ENCODE results near the gene SLCO3A1.
A peak's percentile ranks its signal among the peaks of the same experiment; 100 is the strongest.

SLCO3A1 gene

GRCh38 chr15:91885054-91885453, 31.5 kb downstream of the SLCO3A1 start:
- no peak for DNase-seq

DNA sequence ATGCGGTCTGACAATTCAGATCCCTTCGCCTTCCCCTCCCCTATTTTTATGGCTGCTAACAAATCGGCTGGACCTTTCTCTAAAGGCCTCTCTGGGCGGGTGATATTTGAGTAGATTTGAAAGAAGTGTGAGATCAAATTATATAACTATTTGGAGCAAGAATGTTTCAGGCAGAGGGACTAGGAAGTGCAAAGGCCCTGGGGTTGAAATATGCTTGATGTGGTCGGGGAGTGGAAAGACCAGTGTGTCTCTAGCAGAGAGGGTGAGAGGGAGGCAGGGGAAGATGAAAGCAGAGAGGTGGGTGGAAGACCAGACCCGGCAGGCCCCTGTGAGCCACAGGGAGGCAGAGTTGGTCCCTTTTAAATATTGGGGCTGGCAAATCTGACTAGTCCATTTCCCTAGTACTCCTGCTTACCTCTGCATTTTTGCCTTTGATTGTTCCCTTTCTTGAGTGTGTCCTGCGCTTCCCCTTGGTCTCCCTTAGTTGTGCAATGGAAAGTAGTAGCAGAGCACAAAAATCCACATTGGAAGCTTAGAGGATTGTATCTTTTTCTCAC, 32.3 kb downstream of the SLCO3A1 start:
- DNase-seq = no peak

DNA sequence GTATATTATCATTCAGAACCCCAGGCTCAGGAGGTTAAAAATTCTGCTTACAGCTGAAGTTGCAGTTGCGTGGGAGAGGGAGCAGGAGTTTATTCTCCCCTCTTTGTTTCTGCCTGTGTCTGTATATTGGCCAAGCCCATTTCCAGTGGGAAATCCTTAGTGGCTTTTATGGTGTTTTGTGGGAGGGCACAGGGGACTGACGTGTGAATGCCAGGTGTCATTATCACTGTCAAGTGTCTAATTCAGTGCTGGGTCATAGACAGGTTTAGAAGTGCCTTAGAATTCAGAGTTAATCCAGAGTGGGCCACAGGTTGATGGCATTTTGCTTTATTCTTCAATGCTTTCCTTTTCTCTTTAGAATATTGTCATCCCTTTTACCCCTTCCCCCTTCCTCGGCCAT, 33.4 kb downstream of the SLCO3A1 start:
- peak in 1 of 2 donors; percentile 55 for DNase-seq

GRCh38 chr15:91887321-91887720, 33.8 kb downstream of the SLCO3A1 start:
- peak; percentile 88 to 93 for DNase-seq

GRCh38 chr15:91887921-91888373, 34.4 kb downstream of the SLCO3A1 start:
- peak; percentile 47 to 81 for DNase-seq

- DNase-seq = no peak
These were observed 35.8 kb downstream of the SLCO3A1 start for GRCh38 chr15:91889111-91889815.

- no peak for DNase-seq
These were observed 37.1 kb downstream of the SLCO3A1 start for GRCh38 chr15:91890614-91891013.

- DNase-seq = no peak
These were observed 37.6 kb downstream of the SLCO3A1 start for GRCh38 chr15:91891101-91891500.

GRCh38 chr15:91891788-91892345, 38.4 kb downstream of the SLCO3A1 start:
- DNase-seq = no peak

DNA sequence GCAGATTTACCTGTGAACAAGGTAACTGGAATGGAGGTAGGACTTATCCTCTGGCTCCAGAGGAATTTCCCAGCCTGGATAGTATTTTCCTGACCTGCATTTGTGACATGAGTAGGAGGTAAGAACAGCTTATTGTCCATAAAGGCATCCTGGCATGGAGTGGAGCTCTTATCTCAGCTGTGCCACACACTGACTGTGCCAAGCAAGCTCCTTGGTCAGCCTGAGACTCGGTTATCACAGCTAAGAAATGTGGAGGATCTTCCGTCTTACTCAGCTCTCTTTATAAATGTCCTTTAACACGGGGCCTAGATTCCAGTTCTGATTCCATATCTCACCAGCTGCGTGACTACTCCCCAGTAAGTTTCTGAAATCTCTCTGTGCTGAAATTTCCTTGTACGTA, 38.9 kb downstream of the SLCO3A1 start:
- DNase-seq = no peak

DNA sequence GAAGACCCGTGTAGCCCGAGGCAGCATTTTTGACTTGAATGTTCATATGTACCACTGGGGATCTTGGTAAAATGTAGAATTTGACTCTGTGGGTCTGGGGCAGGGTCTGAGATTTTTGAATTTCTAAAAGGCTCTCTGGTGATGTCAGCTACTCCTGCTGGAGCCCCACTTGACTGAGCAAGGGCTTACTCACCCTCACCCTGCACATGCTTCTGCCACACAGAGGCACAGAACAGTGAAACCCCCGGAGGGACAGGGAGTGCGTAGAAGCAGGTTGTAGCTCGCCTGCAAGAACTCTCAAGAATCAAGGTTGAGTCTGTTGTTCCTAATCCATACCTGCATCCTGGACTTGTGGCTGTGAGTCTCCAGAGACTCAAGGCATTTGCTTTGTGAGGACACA, 41.1 kb downstream of the SLCO3A1 start:
- no peak for DNase-seq

DNA sequence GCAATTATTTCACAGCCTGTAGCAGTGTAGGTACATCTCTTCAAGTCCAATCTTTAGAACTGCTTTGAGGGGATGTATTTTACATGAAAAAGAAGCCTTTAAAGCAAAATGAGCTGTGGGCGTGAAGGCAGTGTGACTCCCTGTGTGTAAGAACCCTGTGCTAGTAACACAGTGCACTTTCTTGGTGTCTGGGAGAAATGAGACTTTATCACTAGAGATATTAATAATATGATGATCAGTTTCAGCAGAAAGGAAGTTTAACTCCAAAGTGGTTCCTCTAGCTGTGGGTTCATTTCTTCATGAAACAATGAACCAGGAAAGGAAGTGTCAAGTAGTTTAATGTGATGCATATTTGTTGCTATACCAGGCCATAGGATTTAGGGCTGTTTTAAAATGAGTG, 41.5 kb downstream of the SLCO3A1 start:
- DNase-seq = no peak

GRCh38 chr15:91896341-91897055, 43.0 kb downstream of the SLCO3A1 start:
- DNase-seq = no peak

GRCh38 chr15:91897585-91898372, 44.3 kb downstream of the SLCO3A1 start:
- peak in 1 of 2 donors; percentile 44 for DNase-seq

DNA sequence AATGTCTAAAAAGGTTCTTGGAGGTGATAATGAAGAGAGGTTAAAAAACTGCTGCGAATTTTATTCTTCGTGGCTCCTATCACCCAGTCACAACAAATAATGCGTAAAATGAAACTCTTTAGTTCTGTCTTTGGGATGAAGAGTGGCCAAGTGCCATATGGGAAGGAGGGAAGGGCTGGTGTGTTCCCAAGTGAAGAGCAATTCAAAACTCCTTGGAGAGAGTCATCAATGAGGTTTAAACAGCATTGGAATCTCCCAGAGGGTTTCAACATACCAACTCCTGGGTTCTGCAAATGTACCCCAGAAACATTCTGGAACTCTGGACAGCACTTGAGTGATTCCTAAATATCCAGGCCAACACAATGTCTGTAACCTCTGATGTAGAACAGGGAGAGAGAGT, 45.3 kb downstream of the SLCO3A1 start:
- no peak for DNase-seq

DNA sequence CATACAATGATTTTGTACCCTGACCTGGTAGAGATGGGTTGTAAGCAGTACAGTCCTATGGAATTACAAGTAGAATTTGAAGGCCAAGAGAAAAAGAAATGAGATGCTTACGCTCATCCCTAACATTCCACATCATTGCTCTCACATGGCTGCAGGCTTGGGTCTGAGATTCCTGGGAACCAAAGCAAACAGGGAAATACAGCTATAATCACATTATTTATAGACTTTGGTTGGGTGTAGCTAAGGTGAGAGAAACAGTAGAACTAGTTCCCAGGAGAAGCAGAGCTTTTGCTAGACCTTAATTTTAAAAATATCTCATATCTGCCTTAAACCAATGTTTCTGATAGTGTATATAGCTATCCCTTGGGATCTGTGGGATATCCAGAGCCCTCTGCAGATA, 51.4 kb downstream of the SLCO3A1 start:
- DNase-seq = no peak

DNA sequence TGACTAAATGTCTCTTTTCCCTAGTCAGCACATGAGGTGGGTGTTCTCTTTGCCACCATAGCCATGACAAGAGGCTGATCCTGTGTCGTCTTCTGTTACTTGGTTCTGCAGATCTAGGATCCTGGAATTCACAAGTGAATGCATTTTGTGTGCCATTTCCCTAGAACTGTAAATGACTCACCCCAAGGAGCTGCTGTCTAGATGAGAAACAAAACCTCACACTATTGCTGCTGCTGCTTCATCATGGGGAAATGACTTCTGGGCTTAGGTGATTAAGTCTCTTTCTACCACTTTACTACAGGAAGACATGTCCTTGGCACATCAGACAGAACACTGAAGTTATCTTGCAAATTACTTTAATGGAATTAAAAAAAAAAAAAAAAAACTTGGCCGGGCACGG, 54.9 kb downstream of the SLCO3A1 start:
- DNase-seq = no peak

DNA sequence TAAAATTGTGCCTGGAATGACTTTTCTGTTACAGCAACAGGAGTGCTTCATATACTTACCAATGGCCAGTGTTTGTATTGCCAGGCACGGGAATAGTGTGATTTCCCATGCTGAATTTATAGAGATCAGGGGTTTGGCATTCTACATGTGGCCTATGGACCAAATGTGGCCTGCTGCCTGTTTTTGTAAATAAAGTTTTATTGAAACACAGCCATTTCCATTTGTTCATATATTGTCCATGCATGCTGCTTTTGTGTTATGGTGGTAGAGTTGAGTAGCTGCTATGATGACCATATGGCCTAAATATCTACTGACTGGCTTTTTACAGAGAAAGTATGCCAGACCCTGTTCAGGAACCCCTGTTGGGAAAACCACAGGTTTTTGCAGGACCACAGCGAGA, 55.6 kb downstream of the SLCO3A1 start:
- no peak for DNase-seq

- no peak for DNase-seq
These were observed 56.1 kb downstream of the SLCO3A1 start for GRCh38 chr15:91909574-91909973.

- no peak for DNase-seq
These were observed 58.3 kb downstream of the SLCO3A1 start for GRCh38 chr15:91911844-91912243.

GRCh38 chr15:91912336-91912735, 58.8 kb downstream of the SLCO3A1 start:
- DNase-seq = no peak

DNA sequence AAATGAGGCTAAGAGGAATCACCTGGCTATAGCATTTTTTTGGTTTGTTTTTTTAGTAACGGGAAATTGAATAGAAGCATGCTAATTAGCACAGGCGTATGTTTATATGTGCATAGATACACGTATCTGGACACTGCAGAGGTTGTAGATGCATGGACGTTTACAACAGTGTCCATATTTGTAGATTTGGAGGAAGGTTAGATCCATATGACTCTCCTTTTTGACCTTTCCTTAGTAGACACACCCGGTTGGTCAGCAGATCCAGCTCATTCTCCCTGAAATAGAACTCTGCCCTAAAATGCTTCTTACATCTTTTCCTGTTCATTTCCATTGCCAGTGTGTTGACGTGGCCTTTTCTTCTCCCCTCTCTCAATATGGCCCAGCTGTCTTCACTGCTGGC, 60.1 kb downstream of the SLCO3A1 start:
- no peak for DNase-seq

DNA sequence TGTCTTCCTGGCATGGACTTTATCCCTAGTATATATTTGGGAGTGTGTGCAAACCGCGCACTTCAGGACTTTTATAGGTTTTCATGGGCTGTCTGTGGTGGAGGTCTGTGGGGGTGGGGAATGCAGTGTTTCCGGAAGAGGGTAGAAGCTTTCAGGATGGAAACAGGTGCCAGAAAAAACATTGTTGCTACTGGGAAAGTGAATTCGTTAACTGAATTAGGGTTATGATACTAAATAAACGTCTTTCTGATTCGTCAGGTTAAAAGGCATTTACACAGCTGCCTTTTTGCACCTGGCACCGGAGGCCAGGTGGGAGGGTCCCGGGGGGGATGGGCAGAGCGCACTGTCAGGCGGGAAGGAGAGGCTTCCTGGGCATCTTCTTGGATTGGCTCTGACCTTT, 62.1 kb downstream of the SLCO3A1 start:
- DNase-seq = no peak

All from hippocampal formation (tissue), 2 donors.